HL-60 (cell line): ENCODE results near the gene C10orf71.

ENCODE experiments used
- CTCF ChIP-seq: IDR thresholded peaks from one replicate; pipeline ENCODE4 v1.5.1; 2011; ENCODE audit warnings: low read length, control low read depth, inconsistent platforms; ENCODE audit not compliant: insufficient read depth
- GABPA ChIP-seq: IDR thresholded peaks from 2 replicates; pipeline ENCODE4 v1.6.1; 2012; ENCODE audit warnings: low read depth
- POLR2AphosphoS5 ChIP-seq: IDR thresholded peaks from 2 replicates; pipeline ENCODE4 v1.6.1; 2012; ENCODE audit warnings: low read depth
- REST ChIP-seq: IDR thresholded peaks from 2 replicates; pipeline ENCODE4 v1.6.1; 2012; ENCODE audit warnings: low read depth; ENCODE audit not compliant: insufficient replicate concordance
- SPI1 ChIP-seq: IDR thresholded peaks from 2 replicates; pipeline ENCODE4 v1.6.1; 2012; ENCODE audit warnings: low read depth, mild to moderate bottlenecking, borderline replicate concordance

DNA sequence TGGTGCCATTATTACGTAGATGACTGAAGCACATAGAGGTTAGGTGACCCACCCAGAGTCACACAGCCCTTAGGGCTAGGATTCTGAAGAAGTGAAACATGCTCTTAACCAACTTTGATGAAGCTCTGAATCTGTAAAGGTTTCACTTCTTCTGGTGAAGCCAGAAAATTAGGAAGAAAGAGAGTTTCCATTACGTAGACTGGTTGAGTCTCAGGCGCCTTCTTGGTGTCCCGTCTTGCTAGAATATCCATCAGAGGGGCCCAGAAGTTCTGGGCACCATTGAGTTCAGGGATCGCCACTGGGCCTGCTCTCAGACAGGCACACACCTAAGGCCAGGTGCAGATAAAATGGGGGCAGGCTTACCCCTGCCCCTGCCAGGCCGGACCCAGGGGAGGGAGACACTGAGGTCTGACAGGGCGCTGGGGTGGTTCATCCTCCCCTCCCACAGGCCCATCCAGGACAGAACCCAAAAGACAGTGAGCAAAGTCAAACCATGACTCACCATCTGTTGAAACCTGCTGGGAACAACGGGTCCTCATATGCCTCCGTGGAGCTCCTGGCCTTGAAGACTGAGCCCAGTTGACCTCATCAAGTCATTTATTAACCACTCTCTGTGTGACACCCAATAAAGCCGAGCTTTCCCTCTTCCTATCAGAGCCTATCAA is 63.8 kb downstream of the C10orf71 start:
- TF ChIP-seq CTCF (no peak), GABPA (no peak), POLR2AphosphoS5 (no peak), REST (no peak), SPI1 (no peak)
